ENCODE measurements around the gene LTBP1. TPM values are rescaled to one million over a fixed set of nuclear protein-coding genes. Genes with fewer than 3 reads are reported as not detected.
"Not testable (repeated sequence)": the region's sequence is repeated elsewhere in the genome, so short reads cannot be mapped to it uniquely, and the experiment has no call there.

LTBP1 gene
- total RNA-seq, 1 donor = 33.7 TPM

DNA sequence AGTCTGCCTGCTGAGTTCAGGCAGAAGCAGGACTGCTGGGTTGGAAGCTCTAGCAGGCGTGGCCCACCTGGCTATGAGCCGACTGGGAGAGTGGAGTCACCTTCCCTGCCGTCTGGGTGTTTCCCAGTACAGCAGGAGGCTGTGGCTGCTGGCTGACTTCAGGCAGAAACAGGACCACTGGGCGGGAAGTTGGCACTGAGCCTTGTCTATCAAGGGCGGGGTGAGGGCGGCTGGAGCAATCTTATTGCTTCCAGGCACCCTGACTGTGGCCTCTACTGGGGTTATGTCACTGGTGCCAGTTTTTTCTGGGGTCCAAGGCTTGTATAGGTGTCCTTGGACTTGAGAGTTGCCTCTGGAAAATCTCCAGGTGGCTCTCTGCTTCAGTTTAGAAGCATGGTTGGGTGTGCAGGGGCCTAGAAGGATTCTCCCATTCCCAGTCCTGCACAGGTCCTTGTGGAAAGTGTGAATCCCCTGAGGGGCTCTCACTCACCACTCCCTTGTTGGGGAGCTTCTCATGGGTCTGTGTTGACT lies 30.5 kb downstream of the LTBP1 start:
- TF ChIP-seq, protein P1, sequence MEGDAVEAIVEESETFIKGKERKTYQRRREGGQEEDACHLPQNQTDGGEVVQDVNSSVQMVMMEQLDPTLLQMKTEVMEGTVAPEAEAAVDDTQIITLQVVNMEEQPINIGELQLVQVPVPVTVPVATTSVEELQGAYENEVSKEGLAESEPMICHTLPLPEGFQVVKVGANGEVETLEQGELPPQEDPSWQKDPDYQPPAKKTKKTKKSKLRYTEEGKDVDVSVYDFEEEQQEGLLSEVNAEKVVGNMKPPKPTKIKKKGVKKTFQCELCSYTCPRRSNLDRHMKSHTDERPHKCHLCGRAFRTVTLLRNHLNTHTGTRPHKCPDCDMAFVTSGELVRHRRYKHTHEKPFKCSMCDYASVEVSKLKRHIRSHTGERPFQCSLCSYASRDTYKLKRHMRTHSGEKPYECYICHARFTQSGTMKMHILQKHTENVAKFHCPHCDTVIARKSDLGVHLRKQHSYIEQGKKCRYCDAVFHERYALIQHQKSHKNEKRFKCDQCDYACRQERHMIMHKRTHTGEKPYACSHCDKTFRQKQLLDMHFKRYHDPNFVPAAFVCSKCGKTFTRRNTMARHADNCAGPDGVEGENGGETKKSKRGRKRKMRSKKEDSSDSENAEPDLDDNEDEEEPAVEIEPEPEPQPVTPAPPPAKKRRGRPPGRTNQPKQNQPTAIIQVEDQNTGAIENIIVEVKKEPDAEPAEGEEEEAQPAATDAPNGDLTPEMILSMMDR (IDR thresholded peaks at IDR 0.05; ENCODE audit: insufficient read depth, low read depth, low read length) = no peak
- DNase-seq (ENCODE audit: low read depth) = peak; percentile 20
- H3K4me3 ChIP-seq (ENCODE audit: low read depth, low read length) = no peak overlapping the region

DNA sequence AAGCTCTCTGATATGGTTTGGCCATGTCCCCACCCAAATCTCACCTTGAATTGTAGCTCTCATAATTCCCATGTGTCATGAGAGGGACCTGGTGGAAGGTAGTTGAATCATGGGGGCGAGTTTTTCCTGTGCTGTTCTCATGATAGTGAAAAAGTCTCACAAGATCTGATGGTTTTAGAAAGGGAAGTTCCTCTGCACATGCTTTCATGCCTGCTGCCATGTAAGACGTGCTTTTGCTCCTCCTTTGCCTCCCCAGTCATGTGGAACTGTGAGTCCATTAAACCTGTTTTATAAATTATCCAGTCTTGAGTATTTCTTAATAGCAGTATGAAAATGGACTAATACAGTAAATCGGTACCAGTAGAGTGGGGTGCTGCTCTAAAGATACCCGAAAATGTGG lies 34.9 kb downstream of the LTBP1 start:
- H3K4me3 ChIP-seq (ENCODE audit: low read depth, low read length) = no peak overlapping the region
- no peak for DNase-seq (ENCODE audit: low read depth)
- TF ChIP-seq, protein P1 (IDR thresholded peaks at IDR 0.05; ENCODE audit: insufficient read depth, low read depth, low read length) = no peak

DNA sequence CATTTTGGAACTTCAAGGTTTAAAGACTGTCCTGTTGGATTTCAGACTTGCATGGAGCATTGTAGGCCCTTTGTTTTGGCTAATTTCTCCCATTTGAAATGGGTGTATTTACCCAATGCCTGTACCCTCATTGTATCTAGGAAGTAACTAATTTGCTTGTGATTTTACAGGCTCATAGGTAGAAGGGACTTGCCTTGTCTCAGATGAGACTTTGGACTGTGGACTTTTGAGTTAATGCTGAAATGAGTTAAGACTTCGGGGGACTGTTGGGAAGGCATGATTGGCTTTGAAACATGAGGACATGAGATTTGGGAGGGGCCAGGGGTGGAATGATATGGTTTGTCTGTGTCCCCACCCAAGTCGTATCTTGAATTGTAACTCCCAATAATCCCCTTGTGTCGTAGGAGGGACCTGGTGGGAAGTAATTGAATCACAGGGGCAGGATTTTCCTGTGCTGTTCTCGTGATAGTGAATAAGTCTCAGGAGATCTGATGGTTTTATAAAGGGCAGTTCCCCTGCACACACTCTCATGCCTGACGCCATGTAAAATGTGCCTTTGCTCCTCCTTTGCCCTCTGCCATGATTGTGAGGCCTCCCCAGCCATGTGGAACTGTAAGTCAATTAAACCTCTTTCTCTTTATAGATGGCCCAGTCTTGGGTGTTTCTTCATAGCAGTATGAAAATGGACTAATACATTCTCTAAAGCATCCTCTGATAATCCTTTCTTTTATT lies 36.6 kb downstream of the LTBP1 start:
- H3K4me3 ChIP-seq (ENCODE audit: low read depth, low read length); DNase-seq (ENCODE audit: low read depth): not testable (repeated sequence)

DNA sequence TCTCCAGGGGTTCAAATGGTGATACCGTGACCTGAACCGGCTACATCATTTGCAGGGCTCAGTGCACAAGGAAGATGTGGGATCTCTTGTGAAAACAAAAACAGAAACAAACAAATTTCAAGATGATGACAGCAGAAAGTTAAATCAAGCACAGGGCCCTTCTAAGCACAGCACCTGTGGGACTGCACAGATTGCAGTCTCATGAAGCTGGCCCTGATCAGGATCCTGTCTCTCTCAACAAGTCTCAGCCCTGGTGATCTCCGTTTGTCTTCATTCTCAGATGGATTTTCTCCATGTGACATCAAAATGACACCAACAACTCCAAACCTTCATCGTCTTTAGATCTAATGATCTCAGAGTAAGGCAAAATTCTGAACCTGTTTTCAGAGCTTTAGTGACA lies 39.7 kb downstream of the LTBP1 start:
- H3K4me3 ChIP-seq (ENCODE audit: low read depth, low read length) = no peak overlapping the region
- no peak for DNase-seq (ENCODE audit: low read depth)
- TF ChIP-seq, protein P1 (IDR thresholded peaks at IDR 0.05; ENCODE audit: insufficient read depth, low read depth, low read length) = no peak

DNA sequence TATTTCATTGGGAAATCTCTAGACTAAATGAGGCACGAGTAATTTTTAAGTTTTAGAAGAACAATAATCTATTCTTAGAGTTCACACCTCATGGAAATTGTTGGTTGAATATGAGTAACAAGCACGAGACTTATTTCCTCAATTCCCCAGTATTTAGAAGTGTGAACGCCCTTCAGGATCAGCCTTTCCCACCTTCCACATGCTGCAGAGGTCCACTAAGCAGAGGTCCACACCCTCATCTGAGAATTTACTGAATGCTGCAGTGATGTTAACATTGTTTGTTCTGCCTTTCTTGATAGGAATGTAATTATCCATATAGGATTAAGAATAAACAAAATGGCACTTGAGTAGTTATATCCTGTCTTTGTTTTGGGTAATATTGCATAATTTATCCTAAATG lies 41.8 kb downstream of the LTBP1 start:
- TF ChIP-seq, protein P1 (IDR thresholded peaks at IDR 0.05; ENCODE audit: insufficient read depth, low read depth, low read length) = no peak
- no peak for DNase-seq (ENCODE audit: low read depth)
- no peak overlapping the region for H3K4me3 ChIP-seq (ENCODE audit: low read depth, low read length)

DNA sequence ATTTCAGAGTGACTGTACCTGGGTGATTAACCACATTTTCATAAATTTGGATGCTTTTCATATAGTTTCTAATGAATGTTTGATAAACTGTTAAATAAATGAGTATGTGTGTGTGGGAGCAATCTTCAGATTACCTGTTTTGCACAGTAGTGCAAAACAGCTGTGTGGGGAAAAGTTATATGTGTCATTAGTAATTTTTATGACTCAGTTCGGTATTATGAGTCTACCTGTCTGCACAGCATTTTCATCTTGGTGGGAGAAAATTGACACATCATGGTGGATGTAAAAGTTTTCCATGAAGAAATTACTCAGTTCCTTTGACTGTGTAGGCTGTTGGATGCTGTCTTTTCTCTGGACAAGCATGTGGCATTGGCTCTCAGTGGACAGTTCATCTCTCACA lies 43.8 kb downstream of the LTBP1 start:
- DNase-seq (ENCODE audit: low read depth) = no peak

DNA sequence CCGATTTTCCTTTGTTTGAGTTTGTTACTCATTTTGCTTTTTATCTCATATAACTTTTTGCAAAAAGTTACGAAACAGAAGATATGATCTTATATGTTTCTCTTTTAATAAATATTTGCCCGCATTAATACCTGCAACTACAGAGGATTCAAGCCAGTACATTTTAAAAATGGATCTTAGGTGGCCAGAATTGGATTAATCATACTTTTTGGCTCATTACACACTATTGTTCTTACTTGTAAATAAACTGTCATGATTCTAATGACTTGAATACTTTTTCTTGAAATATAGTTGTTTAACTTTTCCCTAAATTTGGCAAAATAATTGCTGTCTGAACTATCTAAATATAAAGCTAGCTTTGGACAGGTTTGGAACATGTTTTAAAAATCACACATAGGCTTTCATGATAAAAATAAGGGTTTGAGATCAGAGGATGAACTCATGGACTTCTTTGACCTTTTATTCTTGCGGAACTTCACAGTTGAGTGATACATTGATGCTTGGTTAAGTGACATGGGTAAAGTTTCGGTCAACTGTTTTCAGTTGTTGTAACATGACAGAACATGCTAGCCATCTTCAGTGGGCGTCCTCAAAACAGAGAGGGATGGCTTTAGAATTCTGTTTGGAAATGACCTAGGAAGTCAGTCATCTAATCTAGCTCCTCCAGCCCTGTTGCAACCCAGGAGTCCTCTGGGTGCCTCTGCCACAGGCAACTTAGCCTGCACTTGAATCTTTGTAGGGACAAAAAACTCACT lies 44.5 kb downstream of the LTBP1 start:
- H3K4me3 ChIP-seq (ENCODE audit: low read depth, low read length) = no peak overlapping the region
- DNase-seq (ENCODE audit: low read depth) = no peak
- TF ChIP-seq, protein P1 (IDR thresholded peaks at IDR 0.05; ENCODE audit: insufficient read depth, low read depth, low read length) = no peak

More for the DNA sequence above, 43.8 kb downstream of the LTBP1 start:
- no peak overlapping the region for H3K4me3 ChIP-seq (ENCODE audit: low read depth, low read length)
- TF ChIP-seq, protein P1 (IDR thresholded peaks at IDR 0.05; ENCODE audit: insufficient read depth, low read depth, low read length) = no peak
